T-cell (primary cell): ENCODE data around the gene PRKN. TPM values are rescaled to one million over a fixed set of nuclear protein-coding genes. Genes with fewer than 3 reads are reported as not detected.

Source experiments
- total RNA-seq, 35 experiments: library from RNA in 6 of 35; stranded (reverse) in 6 of 35; fragments of 120-200 nt in 1 of 35; gene quantifications; one replicate each; pipeline versions ENCODE4 v1.2.1 to v1.2.4 and lab custom pipeline; 2013 to 2026

The PRKN gene
- total RNA-seq, 5 donors from 2014 or later (not counting 1 experiment from before 2014, with no cell fraction given): 3.4 to 7.7 (median 6.1) TPM

Other genes starting within 250 kb of the PRKN start
- 1 to 10 TPM in 2 of 5 donors, under 1 TPM in 2, not detected in 1; 0.20 to 3.0 (median 1.2) TPM for gene PACRG, start 208 bp upstream of the PRKN start, total RNA-seq